Epidermal melanocyte (primary cell): ENCODE measurements around the gene KCNK15.

Source experiments
- DNase-seq: peaks from one replicate; pipeline ENCODE4 v3.0.0; 2011; ENCODE audit warnings: low spot score; ENCODE audit not compliant: insufficient read length

KCNK15 gene

GRCh38 chr20:44788706-44789456, 43.2 kb downstream of the KCNK15 start:
- no peak for DNase-seq

GRCh38 chr20:44790638-44791393, 45.2 kb downstream of the KCNK15 start:
- no peak for DNase-seq

DNA sequence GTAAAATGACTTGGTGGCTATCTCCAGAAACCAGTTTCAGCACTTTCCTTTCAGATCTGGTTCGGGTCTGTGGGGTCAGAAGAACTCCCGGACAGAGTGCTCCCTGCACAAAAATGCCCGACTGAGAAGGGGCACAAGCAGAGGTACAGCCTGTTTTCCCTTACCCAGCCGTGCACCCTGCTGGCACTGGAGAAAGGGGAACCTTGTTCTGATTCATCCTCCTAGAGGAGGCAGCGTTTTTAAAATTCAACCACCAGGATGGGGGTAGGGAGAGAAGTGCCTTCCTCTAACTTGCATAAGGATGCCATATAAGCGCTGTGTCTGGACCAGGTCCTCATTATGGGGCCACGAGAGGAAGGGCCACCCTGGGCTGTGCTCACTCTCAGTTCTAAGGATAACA, 47.1 kb downstream of the KCNK15 start:
- no peak for DNase-seq

DNA sequence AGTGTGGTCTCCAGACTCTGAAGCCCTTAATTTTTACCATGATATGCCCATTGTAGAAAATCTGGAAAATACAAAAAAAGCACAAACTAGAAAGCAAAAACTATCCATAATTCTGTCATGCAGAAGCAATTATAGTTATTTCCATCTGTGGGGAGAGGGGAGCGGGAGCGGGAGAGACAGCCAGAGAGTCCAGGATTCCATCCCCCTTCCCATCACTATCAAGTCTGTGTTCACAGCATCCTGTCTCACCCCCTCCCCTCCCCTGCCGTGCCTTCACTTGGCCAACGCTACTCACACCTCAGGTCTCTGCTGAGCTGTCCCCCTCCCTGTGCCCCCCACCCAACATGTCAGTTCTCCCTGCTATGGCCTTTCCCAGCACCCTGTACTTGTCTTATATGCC, 50.2 kb downstream of the KCNK15 start:
- DNase-seq: no peak

DNA sequence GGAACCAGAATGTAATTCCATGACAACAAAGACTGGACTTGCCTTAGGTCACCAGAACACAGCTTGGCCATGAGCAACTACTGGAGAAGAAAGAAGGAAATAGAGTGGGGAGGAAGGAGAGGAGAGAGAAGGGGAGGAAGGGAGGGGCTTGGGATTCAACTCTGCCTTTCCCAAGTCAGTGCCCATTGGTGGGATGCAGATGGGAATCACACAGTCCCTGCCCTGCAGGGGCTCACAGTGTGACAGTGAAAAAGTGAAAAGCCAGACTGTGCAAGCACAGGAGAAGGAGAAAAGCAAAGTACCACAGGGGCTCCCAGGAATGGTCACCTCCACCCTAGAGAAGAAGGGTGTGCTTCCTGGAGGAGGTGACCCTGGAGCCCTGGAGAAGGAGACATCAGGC, 50.6 kb downstream of the KCNK15 start:
- DNase-seq: no peak

DNA sequence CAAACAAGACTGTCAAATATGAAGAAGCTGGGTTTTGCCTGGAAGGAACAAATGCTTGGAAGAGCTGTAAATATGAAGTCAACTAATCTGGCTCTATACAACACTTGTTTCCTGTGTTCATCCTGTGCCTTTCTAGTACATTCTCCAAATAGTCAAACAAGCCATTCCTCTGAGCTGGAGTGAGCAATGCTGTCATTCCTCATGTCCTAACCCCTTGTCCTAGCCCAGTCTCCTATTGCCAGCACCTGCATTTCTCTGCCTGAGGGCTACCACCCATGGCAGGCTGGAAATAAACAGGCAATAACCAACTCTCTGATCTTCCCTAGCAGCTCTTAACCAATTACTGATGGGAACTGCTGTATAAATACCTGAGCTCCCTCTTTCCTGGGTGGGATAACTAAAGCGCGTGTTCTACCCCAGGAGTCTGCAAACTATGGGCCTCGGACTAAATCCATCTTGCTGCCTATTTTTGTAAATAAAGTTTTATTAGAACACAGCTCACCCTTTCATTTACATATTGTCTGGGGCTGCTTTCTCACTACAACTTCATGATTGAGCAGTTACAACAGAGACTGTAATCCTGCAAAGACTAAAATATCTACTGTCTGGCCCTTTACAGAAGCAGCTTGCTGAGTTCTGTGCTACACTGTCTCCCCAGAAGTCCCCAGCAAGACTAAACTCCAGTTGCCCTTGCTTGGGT, 51.2 kb downstream of the KCNK15 start:
- DNase-seq: no peak

- no peak for DNase-seq
Observed at GRCh38 chr20:44799691-44800090, 54.0 kb downstream of the KCNK15 start.

DNA sequence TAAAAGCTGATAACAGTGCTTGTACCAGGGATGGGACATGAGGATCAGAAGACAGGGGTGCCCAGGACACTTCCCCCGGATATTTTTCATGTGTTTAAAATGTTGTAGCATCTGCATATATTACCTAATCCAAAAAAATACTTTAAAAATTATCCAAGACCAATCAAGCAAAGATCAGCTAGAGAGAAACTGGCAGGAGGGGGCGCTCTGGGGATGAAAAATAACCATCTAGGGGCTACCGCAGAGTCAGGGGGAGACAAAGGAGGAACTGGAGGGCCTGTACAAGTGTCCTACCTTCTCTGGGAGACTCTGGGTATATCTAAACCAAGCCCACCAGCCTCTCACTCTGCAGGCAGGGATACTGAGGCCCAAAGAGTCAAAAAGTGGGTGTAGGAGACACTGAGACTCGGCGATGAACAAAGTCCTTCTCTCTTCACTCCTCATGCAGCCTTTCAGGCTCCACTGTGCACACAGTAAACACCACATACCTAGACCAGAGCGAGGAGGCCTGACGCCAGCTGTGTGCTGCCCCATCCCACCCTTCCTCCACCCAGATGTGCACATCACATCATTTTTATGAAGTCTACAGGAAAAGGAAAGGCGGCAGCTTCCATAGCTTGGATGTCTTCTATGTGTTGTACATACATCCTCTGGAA, 54.9 kb downstream of the KCNK15 start:
- DNase-seq: no peak
